Measurements from ENCODE around the gene ANKFY1. TPM values are rescaled to one million over a fixed set of nuclear protein-coding genes. Genes with fewer than 3 reads are reported as not detected.

ANKFY1 gene
- total RNA-seq, 1 donor from 2014 or later = 44.2 TPM

- intact Hi-C loops (cut with DNase I) = no loop called here
- Histone ChIP-seq H3K4me1 (no peaks in the 10 kb centered on the region), H3K4me3 (no peak overlapping the region), H3K27me3 (no peaks in the 10 kb centered on the region), H3K36me3 (peaks cover 0 to 38% of the 10 kb centered on the region in 2 donors), H3K9me3 (no peaks in the 10 kb centered on the region), H3K27ac (no peak overlapping the region)
- TF ChIP-seq POLR2AphosphoS5 (IDR thresholded peaks at IDR 0.05; ENCODE audit: insufficient read depth in 1 of 2, low read depth in 1 of 2) = no peak
- no peak for TF ChIP-seq POLR2A (IDR thresholded peaks at IDR 0.05)
- TF ChIP-seq CTCF (IDR thresholded peaks at IDR 0.05) = no peak
- DNase-seq (ENCODE audit: extremely low spot score in 2 of 2) = no peak
Measured at GRCh38 chr17:4293572-4293971, 29.8 kb upstream of the ANKFY1 start.

DNA sequence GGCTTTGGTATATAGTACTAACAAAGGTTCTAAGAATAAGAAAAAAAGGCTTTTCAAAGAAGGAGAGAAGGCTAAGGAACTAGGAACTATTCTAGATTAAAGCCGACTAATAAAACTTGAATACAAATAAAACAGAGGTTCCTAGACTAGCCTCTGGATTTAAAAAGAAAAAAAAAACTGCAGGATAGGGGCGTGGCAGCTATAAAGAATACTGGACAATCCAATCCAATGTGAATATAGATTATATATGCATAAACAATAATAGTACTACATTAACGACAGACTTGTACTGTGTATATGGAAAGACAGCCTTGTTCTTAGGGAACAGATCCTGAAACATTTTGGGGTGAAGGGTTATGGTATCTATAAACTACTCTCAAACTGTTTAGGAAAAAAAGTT is 23.9 kb upstream of the ANKFY1 start:
- Histone ChIP-seq H3K27ac (no peak overlapping the region), H3K9me3 (no peaks in the 10 kb centered on the region), H3K36me3 (peaks cover 0 to 33% of the 10 kb centered on the region in 2 donors), H3K27me3 (no peaks in the 10 kb centered on the region), H3K4me1 (no peaks in the 10 kb centered on the region), H3K4me3 (no peak overlapping the region)
- DNase-seq (ENCODE audit: extremely low spot score in 2 of 2) = no peak
- TF ChIP-seq POLR2AphosphoS5 (IDR thresholded peaks at IDR 0.05; ENCODE audit: insufficient read depth in 1 of 2, low read depth in 1 of 2) = no peak
- no peak for TF ChIP-seq POLR2A (IDR thresholded peaks at IDR 0.05)
- TF ChIP-seq CTCF (IDR thresholded peaks at IDR 0.05) = no peak
- intact Hi-C loops (cut with DNase I) = no loop called here

DNA sequence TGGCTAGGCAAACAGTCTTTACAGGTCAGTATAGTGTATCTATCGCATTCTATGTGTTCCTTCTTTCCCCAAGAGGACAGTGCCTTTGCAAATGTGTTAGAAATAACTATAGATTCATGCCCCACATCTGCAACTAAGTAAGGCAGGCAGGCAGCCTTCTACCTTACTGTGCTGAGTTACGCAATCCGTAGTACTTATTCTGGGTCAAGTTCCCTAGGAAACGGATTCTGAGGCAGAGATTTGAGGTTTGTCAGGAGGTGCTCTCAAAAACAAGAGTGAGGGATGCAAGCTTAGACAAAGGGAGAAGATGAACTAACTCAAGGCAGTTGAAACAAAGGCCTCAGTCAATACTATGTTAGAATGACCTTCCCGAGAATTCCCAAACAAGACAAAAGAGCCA is 12.7 kb upstream of the ANKFY1 start:
- TF ChIP-seq POLR2A (IDR thresholded peaks at IDR 0.05) (no peak), CTCF (IDR thresholded peaks at IDR 0.05) (no peak), POLR2AphosphoS5 (IDR thresholded peaks at IDR 0.05; ENCODE audit: insufficient read depth in 1 of 2, low read depth in 1 of 2) (no peak)
- Histone ChIP-seq H3K4me3 (no peak overlapping the region), H3K36me3 (peaks cover 0 to 17% of the 10 kb centered on the region in 2 donors), H3K27ac (no peak overlapping the region), H3K9me3 (no peaks in the 10 kb centered on the region), H3K4me1 (no peaks in the 10 kb centered on the region), H3K27me3 (no peaks in the 10 kb centered on the region)
- DNase-seq (ENCODE audit: extremely low spot score in 2 of 2) = no peak
- intact Hi-C loops (cut with DNase I) = no loop called here

DNA sequence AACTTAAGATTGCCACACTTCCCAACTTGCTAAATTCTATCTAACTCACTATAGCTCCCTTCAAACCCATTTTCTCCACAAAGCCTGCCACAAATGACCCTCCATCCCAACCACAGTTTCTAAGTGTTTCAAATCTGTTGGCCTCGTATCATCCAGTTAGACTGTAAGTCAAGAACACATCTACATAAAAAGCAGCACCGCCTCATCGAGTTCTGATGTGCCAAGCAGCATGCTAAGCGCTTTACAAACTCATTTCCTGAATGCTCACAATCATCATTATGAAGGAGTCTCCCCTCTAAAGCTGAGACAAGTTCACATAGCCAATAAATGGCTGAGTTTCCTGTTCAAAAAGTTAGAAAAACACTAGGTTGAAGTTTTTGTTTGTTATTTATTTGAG is 9.2 kb upstream of the ANKFY1 start:
- DNase-seq (ENCODE audit: extremely low spot score in 2 of 2) = no peak
- no peak overlapping the region for H3K27ac ChIP-seq
- intact Hi-C loops (cut with DNase I) = no loop called here
- H3K27me3 ChIP-seq = no peaks in the 10 kb centered on the region
- no peaks in the 10 kb centered on the region for H3K4me1 ChIP-seq
- no peaks in the 10 kb centered on the region for H3K9me3 ChIP-seq
- TF ChIP-seq POLR2A (IDR thresholded peaks at IDR 0.05) (no peak), POLR2AphosphoS5 (IDR thresholded peaks at IDR 0.05; ENCODE audit: insufficient read depth in 1 of 2, low read depth in 1 of 2) (no peak), CTCF (IDR thresholded peaks at IDR 0.05) (no peak)
- H3K36me3 ChIP-seq = peaks cover 0 to 4% of the 10 kb centered on the region in 2 donors
- no peak overlapping the region for H3K4me3 ChIP-seq

GRCh38 chr17:4272213-4272971 is 8.6 kb upstream of the ANKFY1 start:
- Histone ChIP-seq H3K36me3 (no peaks in the 10 kb centered on the region), H3K9me3 (no peaks in the 10 kb centered on the region), H3K27ac (no peak overlapping the region), H3K4me3 (no peak overlapping the region), H3K4me1 (no peaks in the 10 kb centered on the region), H3K27me3 (no peaks in the 10 kb centered on the region)
- no peak for DNase-seq (ENCODE audit: extremely low spot score in 2 of 2)
- TF ChIP-seq POLR2A (IDR thresholded peaks at IDR 0.05) (no peak), CTCF (IDR thresholded peaks at IDR 0.05) (no peak), POLR2AphosphoS5 (IDR thresholded peaks at IDR 0.05; ENCODE audit: insufficient read depth in 1 of 2, low read depth in 1 of 2) (no peak)
- intact Hi-C loops (cut with DNase I) = no loop called here

All from vagina (tissue), 2 donors.